NCI-H2107 treated with DMSO at 0.1 percent for 48 hours (cell line): Measurements from ENCODE around the gene OMD.
"Not testable (repeated sequence)": the region's sequence is repeated elsewhere in the genome, so short reads cannot be mapped to it uniquely, and the experiment has no call there.

Experiments
- DNase-seq: peaks from one replicate; lab custom pipeline; 2025; ENCODE audit not compliant: unreplicated experiment; lab: John Stamatoyannopoulos, UW

OMD gene

DNA sequence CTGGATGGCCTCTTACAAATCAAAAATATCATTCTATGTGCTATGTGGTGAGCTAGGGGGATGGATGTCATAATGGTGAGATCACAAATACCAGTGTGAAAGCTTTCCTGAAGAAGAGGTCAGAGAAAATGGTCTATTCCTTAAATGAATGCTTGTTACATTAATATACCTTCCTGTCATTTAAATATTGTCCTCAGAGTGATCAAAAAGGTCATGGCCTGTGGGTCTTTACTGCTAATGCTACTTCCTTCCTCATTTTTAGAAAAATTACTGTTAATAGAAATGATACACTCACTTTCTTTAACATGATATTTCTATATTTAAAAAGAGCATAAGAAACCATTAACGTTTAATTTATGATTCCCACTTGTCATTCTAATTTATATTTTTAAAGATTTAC, 9.7 kb downstream of the OMD start:
- DNase-seq: no peak

DNA sequence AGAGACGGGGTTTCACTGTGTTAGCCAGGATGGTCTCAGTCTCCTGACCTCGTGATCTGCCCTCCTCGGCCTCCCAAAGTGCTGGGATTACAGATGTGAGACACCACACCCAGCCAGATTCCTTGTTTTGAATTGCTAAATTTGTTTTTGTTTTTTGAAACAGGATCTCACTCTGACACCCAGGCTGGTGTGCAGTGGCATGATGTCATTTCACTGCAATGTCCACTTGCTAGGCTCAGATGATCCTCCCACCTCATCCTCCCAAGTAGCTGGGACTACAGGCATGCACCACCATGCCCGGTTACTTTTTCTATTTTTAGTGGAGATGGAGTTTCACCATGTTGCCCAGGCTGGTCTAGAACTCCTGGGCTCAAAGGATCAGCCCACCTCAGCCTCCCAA, 13.1 kb downstream of the OMD start:
- DNase-seq: not testable (repeated sequence)

DNA sequence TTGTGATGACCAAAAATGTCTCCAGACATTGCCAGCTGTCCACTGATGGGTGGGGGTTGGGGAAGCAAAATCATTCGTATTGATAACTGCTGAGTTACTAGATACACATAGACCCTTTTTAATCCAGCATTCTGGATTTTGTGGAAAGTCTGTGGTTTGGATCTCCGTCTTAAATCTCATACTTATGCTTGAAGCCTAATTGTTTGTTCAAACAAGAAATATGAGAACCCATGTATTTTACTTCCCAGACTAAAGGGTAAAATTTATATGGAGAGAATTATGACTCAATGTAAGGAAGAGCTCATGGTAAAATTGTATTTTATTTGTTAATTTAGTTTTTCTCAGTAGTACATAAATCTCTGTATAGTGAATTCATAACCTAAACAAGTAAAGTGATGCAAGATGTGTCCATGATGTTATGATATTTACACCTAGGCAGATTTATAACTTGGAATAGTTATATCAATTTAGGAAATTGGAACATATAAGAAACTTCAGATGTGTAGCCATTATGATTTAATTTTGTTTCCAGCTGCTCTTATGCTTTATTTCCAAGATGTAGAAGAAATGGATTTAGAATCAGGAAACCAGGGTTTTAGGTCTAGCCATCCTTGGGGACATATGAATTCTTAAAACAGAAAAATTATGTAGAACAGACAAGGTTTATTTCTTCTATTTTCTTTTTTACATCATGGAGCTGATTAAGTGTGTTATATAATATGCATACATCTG, 15.4 kb downstream of the OMD start:
- DNase-seq: peak; percentile 16

- no peak for DNase-seq
Observed at GRCh38 chr9:92407818-92408217, 16.5 kb downstream of the OMD start.

GRCh38 chr9:92406477-92406876, 17.8 kb downstream of the OMD start:
- no peak for DNase-seq

- no peak for DNase-seq
Observed at GRCh38 chr9:92405818-92406217, 18.5 kb downstream of the OMD start.

- no peak for DNase-seq
Observed at GRCh38 chr9:92404042-92404836, 20.0 kb downstream of the OMD start, which contains the start of gene OGN. OGN (minus strand) TSS chr9:92404578; CDS start chr9:92403407, 1,171 bp downstream.

DNA sequence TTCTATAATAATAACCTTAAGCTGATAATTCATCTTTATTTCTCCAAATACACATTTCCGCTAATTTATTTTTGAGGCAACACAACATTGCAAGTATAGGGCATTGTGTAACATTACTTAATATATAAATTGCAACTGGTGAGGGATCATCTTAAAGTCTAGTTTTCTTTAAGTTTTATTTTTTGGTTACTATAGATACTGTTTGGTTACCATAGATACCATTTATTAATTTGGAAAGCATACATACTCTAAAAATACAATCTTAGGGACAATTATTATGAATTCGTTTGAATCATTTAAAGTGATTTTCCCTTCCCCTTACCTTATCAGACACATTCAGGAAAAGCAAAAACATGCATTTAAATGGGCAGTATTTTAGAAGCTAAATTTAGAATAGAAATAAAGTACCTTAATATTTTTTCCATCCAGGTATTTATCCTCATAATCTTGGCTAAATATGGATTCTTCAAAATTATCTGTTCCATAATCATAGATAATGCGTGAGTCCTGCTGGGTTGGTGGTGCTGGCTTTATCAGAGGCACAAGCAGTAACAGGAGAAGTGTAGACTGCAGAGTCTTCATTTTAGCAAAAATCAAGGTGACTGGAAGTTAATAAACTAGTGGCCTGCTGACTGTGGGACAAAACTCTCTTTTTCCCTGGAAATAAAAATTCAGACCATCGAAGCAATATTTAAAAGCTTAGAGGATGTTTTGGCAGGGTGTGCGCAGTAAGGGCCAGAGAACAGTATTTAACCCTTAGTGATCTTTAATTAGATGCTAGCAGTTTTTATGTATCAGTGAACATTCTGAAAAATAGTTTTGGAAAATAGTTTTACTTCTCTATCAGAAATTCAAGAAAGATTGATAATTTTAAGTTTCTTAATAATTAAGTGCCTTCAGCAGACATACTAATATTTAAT, 21.2 kb downstream of the OMD start:
- DNase-seq: no peak

DNA sequence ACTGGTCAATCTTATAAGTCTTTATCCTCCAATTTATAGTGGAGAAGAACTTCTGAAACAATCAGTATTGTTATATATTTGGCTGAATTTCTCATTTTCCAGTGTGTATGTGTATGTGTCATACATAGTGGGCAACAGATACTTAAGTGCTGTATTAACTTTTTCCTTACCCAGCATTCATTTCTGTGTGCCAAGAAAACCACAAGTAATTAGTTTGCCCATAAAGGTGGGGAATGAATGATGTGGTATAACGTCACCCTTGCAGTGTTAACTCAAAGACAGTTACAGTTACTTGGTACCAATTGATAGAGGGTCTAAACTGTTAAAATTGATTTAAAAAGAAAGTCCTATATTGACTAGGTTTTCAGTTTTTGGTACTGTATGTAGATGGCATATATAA, 21.9 kb downstream of the OMD start:
- DNase-seq: no peak

GRCh38 chr9:92397853-92398252, 26.4 kb downstream of the OMD start:
- no peak for DNase-seq

DNA sequence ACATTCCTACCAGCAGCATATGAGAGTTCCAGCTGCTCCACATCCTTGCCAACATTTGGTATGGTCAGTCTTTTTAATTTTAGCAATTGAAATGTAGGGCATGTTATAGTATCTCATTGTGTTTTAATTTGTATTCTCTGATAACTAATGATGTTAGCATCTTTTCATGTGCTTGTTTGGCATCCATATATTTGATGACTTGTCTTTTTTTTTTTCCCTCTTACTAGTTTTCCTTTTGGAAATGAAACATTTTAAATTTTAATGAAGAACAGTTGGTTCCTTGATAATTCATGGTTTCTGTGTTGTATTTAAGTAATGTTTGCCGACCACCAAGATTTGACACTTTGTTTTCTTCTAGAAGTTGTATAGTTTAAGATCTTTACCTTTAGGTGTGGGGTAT, 28.7 kb downstream of the OMD start:
- no peak for DNase-seq

- no peak for DNase-seq
Observed at GRCh38 chr9:92393686-92394085, 30.6 kb downstream of the OMD start.

DNA sequence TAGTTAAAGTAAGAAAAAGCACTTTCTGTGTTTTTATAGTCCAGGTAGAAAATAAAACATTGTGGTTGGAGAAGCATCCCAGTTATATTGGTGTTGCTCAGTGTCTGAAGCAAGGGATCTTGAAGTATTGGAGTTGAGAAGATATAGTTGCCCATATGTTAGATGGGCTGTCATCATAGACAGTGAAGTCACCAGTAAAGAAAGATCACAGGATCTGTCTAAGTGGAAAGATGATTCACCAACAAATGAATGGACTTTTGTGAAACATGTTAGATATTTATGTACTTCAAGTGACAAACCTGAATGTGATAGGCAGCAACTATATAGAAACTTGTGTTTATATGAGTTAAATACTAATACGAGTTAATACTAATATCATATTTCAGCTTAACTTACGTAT, 31.6 kb downstream of the OMD start:
- DNase-seq: no peak

DNA sequence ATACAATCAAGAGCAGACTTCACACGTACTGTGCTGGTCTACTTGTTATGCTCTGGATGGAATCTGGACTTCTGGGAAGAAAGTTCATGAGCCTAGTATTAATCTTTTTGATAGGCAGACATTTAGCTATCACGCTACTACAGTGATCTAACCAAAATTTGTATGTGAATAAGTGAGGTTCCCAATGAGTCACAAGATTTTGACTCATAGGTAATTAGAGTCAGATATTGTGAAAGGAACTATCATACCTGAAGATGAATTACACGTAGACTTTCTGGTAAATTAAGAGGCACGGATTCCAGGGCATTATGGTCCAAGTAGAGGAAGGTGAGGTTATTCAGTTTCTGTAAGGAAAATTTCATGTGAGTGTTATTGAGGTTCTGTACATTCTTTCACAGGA, 38.3 kb downstream of the OMD start:
- DNase-seq: no peak

DNA sequence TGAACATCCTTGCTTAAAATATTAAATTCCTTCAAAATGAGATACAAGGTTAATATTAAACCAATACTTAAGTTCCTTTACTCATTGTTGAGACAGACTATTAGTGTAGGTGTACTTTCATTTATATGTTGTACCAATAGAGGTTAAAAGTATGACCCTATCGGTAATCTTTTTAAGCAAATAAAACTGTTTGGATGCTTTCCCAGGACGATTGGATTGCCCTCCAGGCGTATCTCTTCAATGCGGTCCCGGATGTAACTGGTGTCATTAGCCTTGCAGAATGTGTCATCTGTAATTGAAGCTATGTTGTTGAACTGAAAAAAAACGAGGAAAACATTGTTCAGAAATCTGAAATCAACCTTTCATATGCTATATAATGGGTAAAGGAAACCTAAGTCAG, 38.8 kb downstream of the OMD start:
- no peak for DNase-seq

- DNase-seq: no peak
Observed at GRCh38 chr9:92385001-92385400, 39.3 kb downstream of the OMD start.

DNA sequence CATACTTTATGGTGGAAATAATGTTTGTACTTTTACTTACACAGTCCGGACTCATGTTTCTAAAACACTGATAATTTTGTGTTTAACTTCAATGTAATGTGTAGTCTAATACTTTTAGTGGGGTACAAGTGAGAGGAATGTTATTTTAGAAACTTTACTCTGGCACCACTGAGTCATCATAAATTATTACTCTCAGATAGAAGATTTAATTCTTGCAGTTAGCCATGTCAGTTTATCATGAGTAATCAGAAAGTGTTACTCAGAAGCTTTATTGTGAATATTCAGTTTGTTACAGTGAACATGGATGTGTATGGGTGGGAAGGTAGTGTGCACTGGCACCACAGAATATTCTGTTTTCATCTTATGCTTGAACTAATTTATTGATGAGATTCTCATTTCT, 39.9 kb downstream of the OMD start:
- no peak for DNase-seq

DNA sequence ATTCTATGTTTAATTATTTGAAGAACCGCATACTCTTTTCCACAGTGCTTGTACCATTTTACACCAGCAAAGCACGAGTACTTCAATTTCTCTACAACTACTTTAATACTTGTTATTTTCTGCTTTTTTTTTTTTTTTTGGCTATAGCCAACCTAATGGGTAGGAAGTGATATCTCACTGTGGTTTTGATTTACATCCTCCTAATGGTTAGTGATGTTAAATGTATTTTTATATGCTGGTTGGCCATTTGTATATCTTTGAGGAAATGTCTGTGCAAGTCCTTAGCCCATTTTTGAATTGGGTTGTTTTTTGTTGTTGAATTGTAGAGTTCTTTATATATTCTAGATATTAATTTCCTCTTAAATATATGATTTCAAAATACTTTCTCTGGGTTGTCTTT, 42.5 kb downstream of the OMD start:
- DNase-seq: no peak

DNA sequence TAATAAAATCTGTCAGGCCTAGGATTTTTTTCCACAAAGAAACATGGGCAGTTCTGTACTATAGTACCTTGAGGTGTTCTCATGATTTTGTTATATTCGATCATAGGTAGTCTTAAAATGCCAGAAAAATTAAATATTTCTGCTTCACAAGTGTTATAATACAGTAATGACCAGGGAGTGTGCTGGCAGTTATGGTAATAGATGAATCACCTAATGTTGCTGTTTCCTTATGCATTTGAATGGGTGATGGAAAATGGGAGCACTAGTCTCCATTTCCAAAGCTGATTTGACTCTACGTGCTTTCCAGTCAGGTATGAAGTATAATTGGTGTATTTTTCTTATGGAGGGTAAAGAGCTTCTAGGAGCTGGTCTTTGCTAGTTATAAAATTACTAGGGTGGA, 43.7 kb downstream of the OMD start:
- no peak for DNase-seq

DNA sequence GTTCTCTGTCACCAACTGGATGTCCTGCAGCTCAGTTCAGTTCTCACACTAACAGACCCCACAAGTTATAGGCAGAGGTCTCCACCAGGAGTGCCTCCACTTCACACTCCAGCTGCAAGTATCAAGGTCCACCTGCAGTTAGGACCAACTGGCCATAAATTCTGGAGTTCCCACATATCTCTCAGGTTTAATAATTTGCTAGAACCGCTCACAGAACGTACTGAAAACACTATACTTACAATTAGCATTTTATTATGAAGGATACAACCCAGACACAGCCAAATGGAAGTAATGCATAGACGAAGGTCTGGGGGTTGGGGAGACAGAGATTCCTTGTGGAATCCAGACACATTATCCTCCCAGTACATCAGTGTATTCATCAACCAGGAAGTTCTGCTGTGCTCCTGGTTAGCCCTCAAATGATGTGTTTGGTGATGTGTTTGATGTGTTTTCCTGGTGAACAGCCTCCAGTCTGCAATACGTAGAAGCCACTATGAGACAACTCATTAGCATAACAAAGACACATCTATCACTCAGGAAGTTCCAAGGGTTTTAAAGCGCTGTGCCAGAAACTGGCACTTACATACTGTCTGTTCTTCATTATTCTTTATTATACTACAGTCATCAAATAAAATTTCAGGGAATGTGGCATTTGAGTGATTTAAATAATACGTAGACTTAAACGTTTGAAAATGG, 45.3 kb downstream of the OMD start:
- peak; percentile 5 for DNase-seq

GRCh38 chr9:92377876-92378275, 46.4 kb downstream of the OMD start:
- no peak for DNase-seq
